OCI-LY1 (cell line): ENCODE results near the gene RRAS2.

ENCODE experiments used
- H2AFZ ChIP-seq: fragments of 200-600 bp; sonication (generic), shearing (Covaris generic); 2 replicates; pipeline ENCODE4 v1.6.0; 2014; ENCODE audit warnings: antibody characterized with exemption, mild to moderate bottlenecking, low read length
- H3F3A ChIP-seq: fragments of 200-600 bp; sonication (generic), shearing (Covaris generic); 2 replicates; pipeline ENCODE4 v1.6.0; 2014; ENCODE audit warnings: mild to moderate bottlenecking, antibody characterized with exemption, low read length, moderate library complexity; ENCODE audit not compliant: insufficient read depth
- H3K27ac ChIP-seq: fragments of 200-600 bp; sonication (generic); 2 replicates; pipeline ENCODE4 v1.5.1; 2014; ENCODE audit warnings: low read length, mixed run types, mild to moderate bottlenecking, low read depth; ENCODE audit not compliant: poor library complexity, severe bottlenecking
- H3K27me3 ChIP-seq: fragments of 200-600 bp; sonication (generic); 2 replicates; pipeline ENCODE4 v1.6.0; 2014; ENCODE audit warnings: antibody characterized with exemption, mild to moderate bottlenecking, low read length, moderate library complexity; ENCODE audit not compliant: insufficient read depth
- H3K36me3 ChIP-seq: fragments of 200-600 bp; sonication (generic); 2 replicates; pipeline ENCODE4 v1.6.1; 2014; ENCODE audit warnings: mild to moderate bottlenecking, antibody characterized with exemption, low read length, moderate library complexity, mixed read lengths; ENCODE audit not compliant: insufficient read depth
- H3K4me1 ChIP-seq: fragments of 200-600 bp; sonication (generic); 2 replicates; pipeline ENCODE4 v1.5.1; 2014; ENCODE audit warnings: mild to moderate bottlenecking, low read length, moderate library complexity; ENCODE audit not compliant: insufficient read depth, severe bottlenecking
- H3K4me2 ChIP-seq: fragments of 200-600 bp; sonication (generic), shearing (Covaris generic); 2 replicates; pipeline ENCODE4 v1.6.1; 2014; ENCODE audit warnings: low read length
- H3K4me3 ChIP-seq: fragments of 200-600 bp; sonication (generic); 2 replicates; pipeline ENCODE4 v1.5.1; 2014; ENCODE audit warnings: low read length, low read depth, mild to moderate bottlenecking, mixed read lengths; ENCODE audit not compliant: poor library complexity, severe bottlenecking
- H3K79me2 ChIP-seq: fragments of 200-600 bp; shearing (Covaris generic); 2 replicates; pipeline ENCODE4 v1.6.1; 2016; ENCODE audit warnings: mixed run types, low read length, mixed read lengths; ENCODE audit not compliant: insufficient read depth
- H3K9ac ChIP-seq: fragments of 200-600 bp; sonication (generic), shearing (Covaris generic); 2 replicates; pipeline ENCODE4 v1.6.1; 2014; ENCODE audit warnings: mild to moderate bottlenecking, low read length, mixed read lengths
- H3K9me2 ChIP-seq: fragments of 200-600 bp; sonication (generic), shearing (Covaris generic); 2 replicates; pipeline ENCODE4 v1.6.1; 2014; ENCODE audit warnings: low read depth, mild to moderate bottlenecking, low read length, mixed read lengths
- H3K9me3 ChIP-seq: fragments of 200-600 bp; shearing (Covaris generic); 2 replicates; pipeline ENCODE4 v1.6.1; 2014; ENCODE audit warnings: low read length, mixed read lengths
- H4K20me1 ChIP-seq: fragments of 200-600 bp; sonication (generic), shearing (Covaris generic); 2 replicates; pipeline ENCODE4 v1.6.0; 2016; ENCODE audit warnings: mild to moderate bottlenecking, low read length; ENCODE audit not compliant: insufficient read depth
- CTCF ChIP-seq: fragments of 200-600 bp; sonication (generic), shearing (Covaris generic); IDR thresholded peaks from 2 replicates; pipeline ENCODE4 v1.5.1; 2017; ENCODE audit warnings: mild to moderate bottlenecking, antibody characterized with exemption, low read length, moderate library complexity, mixed read lengths
- EZH2 ChIP-seq: fragments of 200-600 bp; sonication (generic), shearing (Covaris generic); IDR thresholded peaks from 2 replicates; pipeline ENCODE4 v1.8.0; 2017; ENCODE audit warnings: borderline replicate concordance, mixed run types, mild to moderate bottlenecking, antibody characterized with exemption, low read length, moderate library complexity, mixed read lengths

RRAS2 gene

DNA sequence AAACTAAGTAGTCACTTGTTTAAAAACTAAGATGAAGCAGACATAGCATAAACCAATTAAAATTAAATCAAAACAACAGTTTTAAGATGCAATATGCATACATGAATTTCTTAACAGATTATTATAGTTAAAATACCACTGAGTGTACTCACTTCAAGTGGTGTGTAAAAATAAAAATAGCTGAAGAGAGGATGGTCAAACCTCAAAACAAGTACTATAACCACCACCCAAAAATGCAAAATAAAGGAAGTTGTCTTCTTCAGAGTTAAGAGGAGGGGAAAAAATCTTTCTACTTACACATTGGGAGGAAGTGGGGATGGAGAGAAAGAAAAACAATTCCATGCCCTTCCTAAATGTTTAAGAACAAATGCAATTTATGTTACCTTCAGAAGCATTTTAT is 31.9 kb downstream of the RRAS2 start:
- Histone ChIP-seq H3K4me2 (0 out of 2 replicates have a peak overlapping the region, but pooled peaks have one; percentile 14), H3K27ac (peak overlapping the region; percentile 61), H3K9me2 (no peaks in the 10 kb centered on the region), H2AFZ (no peak overlapping the region), H3K79me2 (peaks cover 26% of the 10 kb centered on the region; the same call in 1 of the 2 replicates), H3K36me3 (no peaks in the 10 kb centered on the region), H3F3A (no peaks in the 10 kb centered on the region), H3K9me3 (no peaks in the 10 kb centered on the region), H3K4me1 (peaks cover 60% of the 10 kb centered on the region), H4K20me1 (no peaks in the 10 kb centered on the region), H3K9ac (no peak overlapping the region), H3K27me3 (no peaks in the 10 kb centered on the region), H3K4me3 (no peak overlapping the region)
- no peak for TF ChIP-seq CTCF
- no peak for TF ChIP-seq EZH2

- Histone ChIP-seq H2AFZ (no peak overlapping the region), H4K20me1 (no peaks in the 10 kb centered on the region), H3K4me3 (no peak overlapping the region), H3K27me3 (no peaks in the 10 kb centered on the region), H3K4me2 (no peak overlapping the region; the same call in 1 of the 2 replicates), H3K9ac (no peak overlapping the region), H3K36me3 (no peaks in the 10 kb centered on the region), H3K9me2 (no peaks in the 10 kb centered on the region), H3K27ac (peak overlapping the region; percentile 4), H3K4me1 (peaks cover 55% of the 10 kb centered on the region), H3F3A (no peaks in the 10 kb centered on the region), H3K79me2 (peaks cover 19% of the 10 kb centered on the region; the same call in 1 of the 2 replicates), H3K9me3 (no peaks in the 10 kb centered on the region)
- no peak for TF ChIP-seq CTCF
- TF ChIP-seq EZH2 = no peak
These were observed 35.8 kb downstream of the RRAS2 start for GRCh38 chr11:14323118-14323676.

GRCh38 chr11:14322510-14322909 is 36.5 kb downstream of the RRAS2 start:
- Histone ChIP-seq H3F3A (no peaks in the 10 kb centered on the region), H3K79me2 (peaks cover 19% of the 10 kb centered on the region; the same call in 1 of the 2 replicates), H3K27ac (no peak overlapping the region), H3K4me1 (peaks cover 58% of the 10 kb centered on the region), H3K4me3 (no peak overlapping the region), H3K9me3 (no peaks in the 10 kb centered on the region), H3K9ac (no peak overlapping the region), H3K36me3 (no peaks in the 10 kb centered on the region), H2AFZ (no peak overlapping the region), H3K27me3 (no peaks in the 10 kb centered on the region), H3K9me2 (no peaks in the 10 kb centered on the region), H4K20me1 (no peaks in the 10 kb centered on the region), H3K4me2 (no peak overlapping the region)
- no peak for TF ChIP-seq EZH2
- TF ChIP-seq CTCF = no peak
